Measurements from ENCODE around the gene PARP4. TPM values are rescaled to one million over a fixed set of nuclear protein-coding genes. Genes with fewer than 3 reads are reported as not detected.
"Not testable (repeated sequence)": the region's sequence is repeated elsewhere in the genome, so short reads cannot be mapped to it uniquely, and the experiment has no call there.

PARP4 gene
- total RNA-seq, 2 experiments from 2014 or later = 34.4 to 48.5 TPM

- no peak for DNase-seq (ENCODE audit: low spot score)
- BruUV-seq (replicated peaks) = no TSS peak
- no peaks in the 10 kb centered on the region for H3K9me2 ChIP-seq (ENCODE audit: insufficient read depth, low read length)
- no peak for TF ChIP-seq EZH2phosphoT487 (IDR thresholded peaks at IDR 0.05; ENCODE audit: borderline replicate concordance, low read depth, low read length)
- TF ChIP-seq, protein P1, sequence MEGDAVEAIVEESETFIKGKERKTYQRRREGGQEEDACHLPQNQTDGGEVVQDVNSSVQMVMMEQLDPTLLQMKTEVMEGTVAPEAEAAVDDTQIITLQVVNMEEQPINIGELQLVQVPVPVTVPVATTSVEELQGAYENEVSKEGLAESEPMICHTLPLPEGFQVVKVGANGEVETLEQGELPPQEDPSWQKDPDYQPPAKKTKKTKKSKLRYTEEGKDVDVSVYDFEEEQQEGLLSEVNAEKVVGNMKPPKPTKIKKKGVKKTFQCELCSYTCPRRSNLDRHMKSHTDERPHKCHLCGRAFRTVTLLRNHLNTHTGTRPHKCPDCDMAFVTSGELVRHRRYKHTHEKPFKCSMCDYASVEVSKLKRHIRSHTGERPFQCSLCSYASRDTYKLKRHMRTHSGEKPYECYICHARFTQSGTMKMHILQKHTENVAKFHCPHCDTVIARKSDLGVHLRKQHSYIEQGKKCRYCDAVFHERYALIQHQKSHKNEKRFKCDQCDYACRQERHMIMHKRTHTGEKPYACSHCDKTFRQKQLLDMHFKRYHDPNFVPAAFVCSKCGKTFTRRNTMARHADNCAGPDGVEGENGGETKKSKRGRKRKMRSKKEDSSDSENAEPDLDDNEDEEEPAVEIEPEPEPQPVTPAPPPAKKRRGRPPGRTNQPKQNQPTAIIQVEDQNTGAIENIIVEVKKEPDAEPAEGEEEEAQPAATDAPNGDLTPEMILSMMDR (conservative IDR thresholded peaks at IDR 0.05; ENCODE audit: low read length) = no peak
- ChIA-PET POLR2A (no interaction called here), CTCF (ENCODE audit: unreplicated experiment) (no interaction called here)
- H3K4me3 ChIP-seq (ENCODE audit: low read depth, low read length, poor library complexity, severe bottlenecking) = no peak overlapping the region
- no peak overlapping the region for H3K27ac ChIP-seq (ENCODE audit: low read depth, low read length, poor library complexity, severe bottlenecking)
- no peak overlapping the region for H2AFZ ChIP-seq (ENCODE audit: low read length)
- no peaks in the 10 kb centered on the region for H3K4me1 ChIP-seq (ENCODE audit: insufficient read depth, low read length, poor library complexity, severe bottlenecking)
- no peak overlapping the region for H3K4me2 ChIP-seq (ENCODE audit: low read length)
- H4K20me1 ChIP-seq (ENCODE audit: insufficient read depth, low read length) = no peaks in the 10 kb centered on the region
- intact Hi-C loops (cut with micrococcal nuclease; ENCODE audit: unreplicated experiment) = no loop called here
- peaks cover 80% of the 10 kb centered on the region for H3K36me3 ChIP-seq (ENCODE audit: insufficient read depth, low read length)
- H3K79me2 ChIP-seq (ENCODE audit: insufficient read depth, low read depth, low read length) = no peaks in the 10 kb centered on the region
- H3K9me3 ChIP-seq (ENCODE audit: low read length) = no peaks in the 10 kb centered on the region
Observed at GRCh38 chr13:24454056-24454455, 58.5 kb downstream of the PARP4 start.

DNA sequence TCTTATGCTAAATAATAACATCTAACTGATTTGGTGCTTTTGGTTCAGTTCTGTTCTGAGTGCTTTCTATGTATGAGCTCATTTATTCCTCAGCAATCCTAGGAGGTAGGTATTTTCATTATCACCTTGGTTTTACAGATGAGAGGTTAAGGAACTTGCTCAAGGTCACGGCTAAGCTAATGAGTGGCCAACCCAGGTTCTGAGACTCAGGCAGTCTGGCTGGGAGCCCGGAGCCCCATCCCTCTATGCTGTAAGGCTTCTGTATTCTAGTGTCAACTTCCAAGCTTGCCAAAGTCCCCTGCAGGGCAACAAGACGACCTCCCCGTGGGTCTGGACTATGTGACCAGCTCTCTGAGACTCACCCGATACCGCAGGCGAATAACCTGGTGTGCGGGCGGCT is 60.5 kb downstream of the PARP4 start:
- no peak overlapping the region for H2AFZ ChIP-seq (ENCODE audit: low read length)
- H3K79me2 ChIP-seq (ENCODE audit: insufficient read depth, low read depth, low read length) = no peaks in the 10 kb centered on the region
- BruUV-seq (replicated peaks) = no TSS peak
- peaks cover 82% of the 10 kb centered on the region for H3K36me3 ChIP-seq (ENCODE audit: insufficient read depth, low read length)
- no peaks in the 10 kb centered on the region for H4K20me1 ChIP-seq (ENCODE audit: insufficient read depth, low read length)
- H3K9me3 ChIP-seq (ENCODE audit: low read length) = no peaks in the 10 kb centered on the region
- H3K27ac ChIP-seq (ENCODE audit: low read depth, low read length, poor library complexity, severe bottlenecking) = no peak overlapping the region
- TF ChIP-seq EZH2phosphoT487 (IDR thresholded peaks at IDR 0.05; ENCODE audit: borderline replicate concordance, low read depth, low read length) = no peak
- TF ChIP-seq, protein P1 (conservative IDR thresholded peaks at IDR 0.05; ENCODE audit: low read length) = no peak
- no peaks in the 10 kb centered on the region for H3K4me1 ChIP-seq (ENCODE audit: insufficient read depth, low read length, poor library complexity, severe bottlenecking)
- no peak overlapping the region for H3K4me2 ChIP-seq (ENCODE audit: low read length)
- H3K4me3 ChIP-seq (ENCODE audit: low read depth, low read length, poor library complexity, severe bottlenecking) = no peak overlapping the region
- no peaks in the 10 kb centered on the region for H3K9me2 ChIP-seq (ENCODE audit: insufficient read depth, low read length)
- DNase-seq (ENCODE audit: low spot score) = no peak
- POLR2A ChIA-PET = interaction anchor here (1.3 kb wide), 1 partner anchor 12 kb away, joined by 3 read pairs; no protein-coding TSS in a partner anchor
- CTCF ChIA-PET (ENCODE audit: unreplicated experiment) = no interaction called here
- intact Hi-C loops (cut with micrococcal nuclease; ENCODE audit: unreplicated experiment) = no loop called here

GRCh38 chr13:24450530-24450929 is 62.0 kb downstream of the PARP4 start:
- H3K9me3 ChIP-seq (ENCODE audit: low read length) = no peaks in the 10 kb centered on the region
- H4K20me1 ChIP-seq (ENCODE audit: insufficient read depth, low read length) = no peaks in the 10 kb centered on the region
- no peak overlapping the region for H3K4me2 ChIP-seq (ENCODE audit: low read length)
- ChIA-PET CTCF (ENCODE audit: unreplicated experiment) (no interaction called here), POLR2A (no interaction called here)
- peaks cover 77% of the 10 kb centered on the region for H3K36me3 ChIP-seq (ENCODE audit: insufficient read depth, low read length)
- H3K79me2 ChIP-seq (ENCODE audit: insufficient read depth, low read depth, low read length) = no peaks in the 10 kb centered on the region
- no TSS peak for BruUV-seq (replicated peaks)
- DNase-seq (ENCODE audit: low spot score) = no peak
- no peak overlapping the region for H3K27ac ChIP-seq (ENCODE audit: low read depth, low read length, poor library complexity, severe bottlenecking)
- H3K4me1 ChIP-seq (ENCODE audit: insufficient read depth, low read length, poor library complexity, severe bottlenecking) = no peaks in the 10 kb centered on the region
- intact Hi-C loops (cut with micrococcal nuclease; ENCODE audit: unreplicated experiment) = no loop called here
- H3K4me3 ChIP-seq (ENCODE audit: low read depth, low read length, poor library complexity, severe bottlenecking) = no peak overlapping the region
- no peak overlapping the region for H2AFZ ChIP-seq (ENCODE audit: low read length)
- no peaks in the 10 kb centered on the region for H3K9me2 ChIP-seq (ENCODE audit: insufficient read depth, low read length)
- TF ChIP-seq, protein P1 (conservative IDR thresholded peaks at IDR 0.05; ENCODE audit: low read length) = no peak
- TF ChIP-seq EZH2phosphoT487 (IDR thresholded peaks at IDR 0.05; ENCODE audit: borderline replicate concordance, low read depth, low read length) = no peak

DNA sequence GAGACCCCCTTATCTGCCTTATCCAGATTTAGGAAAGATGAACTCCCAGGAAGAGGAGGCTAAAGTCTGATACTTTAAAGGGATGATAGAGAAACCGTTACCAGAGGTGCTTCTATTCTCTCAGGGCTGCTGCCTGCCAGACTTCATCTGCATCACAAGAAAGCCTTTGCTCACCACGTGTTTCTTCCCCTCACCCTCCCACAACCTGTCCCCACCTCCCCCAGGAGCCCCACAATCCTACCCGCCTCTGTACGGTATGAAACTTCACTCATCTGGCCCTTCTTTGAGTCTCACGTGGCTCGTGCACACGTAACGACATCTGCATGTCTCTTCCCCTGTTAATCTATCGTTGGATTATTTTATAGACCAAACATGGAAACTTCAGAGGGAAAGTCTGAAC is 67.7 kb downstream of the PARP4 start:
- H2AFZ ChIP-seq (ENCODE audit: low read length); H3K9me3 ChIP-seq (ENCODE audit: low read length); POLR2A ChIA-PET; H3K4me3 ChIP-seq (ENCODE audit: low read depth, low read length, poor library complexity, severe bottlenecking); BruUV-seq (replicated peaks); CTCF ChIA-PET (ENCODE audit: unreplicated experiment); H3K4me1 ChIP-seq (ENCODE audit: insufficient read depth, low read length, poor library complexity, severe bottlenecking); H3K27ac ChIP-seq (ENCODE audit: low read depth, low read length, poor library complexity, severe bottlenecking); intact Hi-C loops (cut with micrococcal nuclease; ENCODE audit: unreplicated experiment); DNase-seq (ENCODE audit: low spot score); H3K9me2 ChIP-seq (ENCODE audit: insufficient read depth, low read length); H3K79me2 ChIP-seq (ENCODE audit: insufficient read depth, low read depth, low read length); H3K4me2 ChIP-seq (ENCODE audit: low read length); H4K20me1 ChIP-seq (ENCODE audit: insufficient read depth, low read length): not testable (repeated sequence)
- H3K36me3 ChIP-seq (ENCODE audit: insufficient read depth, low read length) = peaks cover 63% of the 10 kb centered on the region

Data from OCI-LY7 (cell line).